Measurements from ENCODE around the gene PET100. TPM values are rescaled to one million over a fixed set of nuclear protein-coding genes. Genes with fewer than 3 reads are reported as not detected.

The PET100 gene
- polyA plus RNA-seq, 1 donor from 2014 or later, result 105 TPM

GRCh38 chr19:7633698-7634097 lies 4.1 kb downstream of the PET100 start, which contains the start of gene PCP2:
Gene PCP2, minus strand, starts transcription at chr19:7633719. Its CDS starts 262 bp downstream, at chr19:7633457.
- TF ChIP-seq TAF1 (IDR thresholded peaks at IDR 0.05; ENCODE audit: low read depth) (no peak), CTCF (IDR thresholded peaks at IDR 0.05; ENCODE audit: poor library complexity, severe bottlenecking) (no peak), POLR2AphosphoS5 (IDR thresholded peaks at IDR 0.05) (no peak), MXI1 (conservative IDR thresholded peaks at IDR 0.05; ENCODE audit: poor library complexity, severe bottlenecking) (no peak), RAD21 (conservative IDR thresholded peaks at IDR 0.05) (no peak), EZH2 (IDR thresholded peaks at IDR 0.05; ENCODE audit: borderline replicate concordance, insufficient read depth, low read length, poor library complexity, severe bottlenecking) (no peak), SMC3 (conservative IDR thresholded peaks at IDR 0.05; ENCODE audit: poor library complexity) (no peak), EP300 (conservative IDR thresholded peaks at IDR 0.05; ENCODE audit: poor library complexity, severe bottlenecking) (no peak)
- TF ChIP-seq, protein P1, sequence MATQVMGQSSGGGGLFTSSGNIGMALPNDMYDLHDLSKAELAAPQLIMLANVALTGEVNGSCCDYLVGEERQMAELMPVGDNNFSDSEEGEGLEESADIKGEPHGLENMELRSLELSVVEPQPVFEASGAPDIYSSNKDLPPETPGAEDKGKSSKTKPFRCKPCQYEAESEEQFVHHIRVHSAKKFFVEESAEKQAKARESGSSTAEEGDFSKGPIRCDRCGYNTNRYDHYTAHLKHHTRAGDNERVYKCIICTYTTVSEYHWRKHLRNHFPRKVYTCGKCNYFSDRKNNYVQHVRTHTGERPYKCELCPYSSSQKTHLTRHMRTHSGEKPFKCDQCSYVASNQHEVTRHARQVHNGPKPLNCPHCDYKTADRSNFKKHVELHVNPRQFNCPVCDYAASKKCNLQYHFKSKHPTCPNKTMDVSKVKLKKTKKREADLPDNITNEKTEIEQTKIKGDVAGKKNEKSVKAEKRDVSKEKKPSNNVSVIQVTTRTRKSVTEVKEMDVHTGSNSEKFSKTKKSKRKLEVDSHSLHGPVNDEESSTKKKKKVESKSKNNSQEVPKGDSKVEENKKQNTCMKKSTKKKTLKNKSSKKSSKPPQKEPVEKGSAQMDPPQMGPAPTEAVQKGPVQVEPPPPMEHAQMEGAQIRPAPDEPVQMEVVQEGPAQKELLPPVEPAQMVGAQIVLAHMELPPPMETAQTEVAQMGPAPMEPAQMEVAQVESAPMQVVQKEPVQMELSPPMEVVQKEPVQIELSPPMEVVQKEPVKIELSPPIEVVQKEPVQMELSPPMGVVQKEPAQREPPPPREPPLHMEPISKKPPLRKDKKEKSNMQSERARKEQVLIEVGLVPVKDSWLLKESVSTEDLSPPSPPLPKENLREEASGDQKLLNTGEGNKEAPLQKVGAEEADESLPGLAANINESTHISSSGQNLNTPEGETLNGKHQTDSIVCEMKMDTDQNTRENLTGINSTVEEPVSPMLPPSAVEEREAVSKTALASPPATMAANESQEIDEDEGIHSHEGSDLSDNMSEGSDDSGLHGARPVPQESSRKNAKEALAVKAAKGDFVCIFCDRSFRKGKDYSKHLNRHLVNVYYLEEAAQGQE (IDR thresholded peaks at IDR 0.05; ENCODE audit: borderline replicate concordance), result no peak
- H3F3A ChIP-seq (ENCODE audit: insufficient read depth, low read length, poor library complexity, severe bottlenecking), result no peaks in the 10 kb centered on the region
- H3K9me2 ChIP-seq (ENCODE audit: insufficient read depth, low read length), result no peaks in the 10 kb centered on the region
- H3K9me3 ChIP-seq (ENCODE audit: low read length), result no peaks in the 10 kb centered on the region
- H2AFZ ChIP-seq (ENCODE audit: low read depth, low read length), result no peak within 1 kb of the TSS
- no peak within 1 kb of the TSS for H3K4me2 ChIP-seq (ENCODE audit: low read length)
- H3K9ac ChIP-seq (ENCODE audit: low read length), result no peak within 1 kb of the TSS
- H4K20me1 ChIP-seq (ENCODE audit: insufficient read depth), result no peaks in the 10 kb centered on the region
- no peak within 1 kb of the TSS for H3K27ac ChIP-seq (ENCODE audit: low read length)
- no peaks in the 10 kb centered on the region for H3K36me3 ChIP-seq (ENCODE audit: insufficient read depth, low read length)
- H3K79me2 ChIP-seq (replicated peaks; ENCODE audit: insufficient read depth, low read length), result peaks cover 20% of the 10 kb centered on the region
- peaks cover 20% of the 10 kb centered on the region for H3K27me3 ChIP-seq (ENCODE audit: insufficient read depth, low read depth, low read length)
- H3K4me3 ChIP-seq (ENCODE audit: low read length), result no peak within 1 kb of the TSS

DNA sequence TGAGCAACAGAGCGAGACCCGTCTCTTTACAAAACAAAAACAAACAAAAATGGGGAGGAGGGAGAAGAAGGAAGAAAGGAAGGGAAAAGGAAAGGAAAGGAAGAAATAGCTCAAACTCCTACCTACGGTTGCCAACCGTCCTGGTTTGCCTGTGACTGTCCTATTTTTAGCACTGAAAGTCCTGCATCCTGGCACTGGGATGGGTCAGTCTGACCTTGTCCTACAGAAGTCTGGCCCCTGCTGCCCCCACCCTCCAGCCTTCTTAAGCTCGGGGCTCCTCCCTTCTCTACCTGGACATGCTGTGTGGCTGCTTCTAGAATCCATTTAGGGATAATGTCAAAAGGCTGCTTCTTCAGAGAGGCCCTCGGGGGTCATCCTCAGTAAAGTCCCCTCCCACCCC lies 6.1 kb downstream of the PET100 start:
- no peaks in the 10 kb centered on the region for H3K9me3 ChIP-seq (ENCODE audit: low read length)
- no peak overlapping the region for H3K9ac ChIP-seq (ENCODE audit: low read length)
- no peaks in the 10 kb centered on the region for H3K36me3 ChIP-seq (ENCODE audit: insufficient read depth, low read length)
- TF ChIP-seq, protein P1 (IDR thresholded peaks at IDR 0.05; ENCODE audit: borderline replicate concordance), result no peak
- no peak for TF ChIP-seq EP300 (conservative IDR thresholded peaks at IDR 0.05; ENCODE audit: poor library complexity, severe bottlenecking)
- no peak for TF ChIP-seq RAD21 (conservative IDR thresholded peaks at IDR 0.05)
- H2AFZ ChIP-seq (ENCODE audit: low read depth, low read length), result no peak overlapping the region
- H3K4me3 ChIP-seq (ENCODE audit: low read length), result no peak overlapping the region
- no peaks in the 10 kb centered on the region for H4K20me1 ChIP-seq (ENCODE audit: insufficient read depth)
- H3K27me3 ChIP-seq (ENCODE audit: insufficient read depth, low read depth, low read length), result peaks cover 20% of the 10 kb centered on the region
- H3F3A ChIP-seq (ENCODE audit: insufficient read depth, low read length, poor library complexity, severe bottlenecking), result no peaks in the 10 kb centered on the region
- peaks cover 3% of the 10 kb centered on the region for H3K79me2 ChIP-seq (replicated peaks; ENCODE audit: insufficient read depth, low read length)
- H3K4me2 ChIP-seq (ENCODE audit: low read length), result no peak overlapping the region
- H3K9me2 ChIP-seq (ENCODE audit: insufficient read depth, low read length), result no peaks in the 10 kb centered on the region
- H3K27ac ChIP-seq (ENCODE audit: low read length), result no peak overlapping the region

Data from neural cell (in vitro differentiated cells).